Measurements from ENCODE around the gene SSBP4. TPM values are rescaled to one million over a fixed set of nuclear protein-coding genes. Genes with fewer than 3 reads are reported as not detected.
"Not testable (repeated sequence)": the region's sequence is repeated elsewhere in the genome, so short reads cannot be mapped to it uniquely, and the experiment has no call there.

The SSBP4 gene
- total RNA-seq, 1 donor from 2014 or later: 135 TPM

- no peaks in the 10 kb centered on the region for H3K9me3 Mint-ChIP-seq
- H3K36me3 Mint-ChIP-seq (ENCODE audit: low read depth): no peaks in the 10 kb centered on the region
- intact Hi-C loops (cut with micrococcal nuclease): no loop called here
Measured at GRCh38 chr19:18399008-18399407, 20.2 kb upstream of the SSBP4 start.

GRCh38 chr19:18401580-18402112, 17.6 kb upstream of the SSBP4 start:
- DNase-seq (ENCODE audit: low spot score): no peak
- Mint-ChIP-seq H3K4me1 (ENCODE audit: low read depth) (peaks cover 13% of the 10 kb centered on the region), H3K4me3 (no peak overlapping the region), H3K9me3 (no peaks in the 10 kb centered on the region), H3K27me3 (ENCODE audit: insufficient read depth) (peaks cover 3% of the 10 kb centered on the region), H3K36me3 (ENCODE audit: low read depth) (no peaks in the 10 kb centered on the region), H3K27ac (no peak overlapping the region)
- intact Hi-C loops (cut with micrococcal nuclease): loop anchor here (1.0 kb wide), 1 partner anchor 9 kb away; no protein-coding TSS in a partner anchor

More at GRCh38 chr19:18399008-18399407, 20.2 kb upstream of the SSBP4 start:
- Mint-ChIP-seq H3K4me3 (no peak overlapping the region), H3K27ac (no peak overlapping the region), H3K4me1 (ENCODE audit: low read depth) (peaks cover 13% of the 10 kb centered on the region), H3K27me3 (ENCODE audit: insufficient read depth) (peaks cover 3% of the 10 kb centered on the region)
- DNase-seq (ENCODE audit: low spot score): no peak

GRCh38 chr19:18402455-18403248, 16.5 kb upstream of the SSBP4 start:
- H3K36me3 Mint-ChIP-seq (ENCODE audit: low read depth); H3K4me3 Mint-ChIP-seq; H3K27ac Mint-ChIP-seq; DNase-seq (ENCODE audit: low spot score); H3K27me3 Mint-ChIP-seq (ENCODE audit: insufficient read depth); intact Hi-C loops (cut with micrococcal nuclease); H3K9me3 Mint-ChIP-seq: not testable (repeated sequence)
- H3K4me1 Mint-ChIP-seq (ENCODE audit: low read depth): peaks cover 13% of the 10 kb centered on the region

GRCh38 chr19:18405754-18406153, 13.4 kb upstream of the SSBP4 start:
- intact Hi-C loops (cut with micrococcal nuclease); H3K9me3 Mint-ChIP-seq; H3K36me3 Mint-ChIP-seq (ENCODE audit: low read depth); DNase-seq (ENCODE audit: low spot score); H3K27ac Mint-ChIP-seq; H3K4me3 Mint-ChIP-seq; H3K27me3 Mint-ChIP-seq (ENCODE audit: insufficient read depth): not testable (repeated sequence)
- peaks cover 15% of the 10 kb centered on the region for H3K4me1 Mint-ChIP-seq (ENCODE audit: low read depth)

GRCh38 chr19:18406749-18407148, 12.4 kb upstream of the SSBP4 start:
- Mint-ChIP-seq H3K27me3 (ENCODE audit: insufficient read depth) (peaks cover 6% of the 10 kb centered on the region), H3K36me3 (ENCODE audit: low read depth) (no peaks in the 10 kb centered on the region)
- intact Hi-C loops (cut with micrococcal nuclease): no loop called here

GRCh38 chr19:18408053-18408476, 11.1 kb upstream of the SSBP4 start:
- H3K4me1 Mint-ChIP-seq (ENCODE audit: low read depth): peaks cover 4% of the 10 kb centered on the region
- H3K27ac Mint-ChIP-seq: no peak overlapping the region
- peaks cover 10% of the 10 kb centered on the region for H3K27me3 Mint-ChIP-seq (ENCODE audit: insufficient read depth)

More at GRCh38 chr19:18406749-18407148, 12.4 kb upstream of the SSBP4 start:
- no peak for DNase-seq (ENCODE audit: low spot score)
- Mint-ChIP-seq H3K4me1 (ENCODE audit: low read depth) (peaks cover 6% of the 10 kb centered on the region), H3K27ac (no peak overlapping the region), H3K4me3 (no peak overlapping the region), H3K9me3 (no peaks in the 10 kb centered on the region)

GRCh38 chr19:18412610-18413239, 6.5 kb upstream of the SSBP4 start:
- Mint-ChIP-seq H3K4me1 (ENCODE audit: low read depth) (peaks cover 36% of the 10 kb centered on the region), H3K9me3 (no peaks in the 10 kb centered on the region), H3K27me3 (ENCODE audit: insufficient read depth) (peaks cover 13% of the 10 kb centered on the region), H3K4me3 (no peak overlapping the region), H3K36me3 (ENCODE audit: low read depth) (peaks cover 2% of the 10 kb centered on the region), H3K27ac (peak overlapping the region; percentile 44)
- no peak for DNase-seq (ENCODE audit: low spot score)
- intact Hi-C loops (cut with micrococcal nuclease): no loop called here

More at GRCh38 chr19:18408053-18408476, 11.1 kb upstream of the SSBP4 start:
- Mint-ChIP-seq H3K9me3 (no peaks in the 10 kb centered on the region), H3K36me3 (ENCODE audit: low read depth) (no peaks in the 10 kb centered on the region), H3K4me3 (no peak overlapping the region)
- no peak for DNase-seq (ENCODE audit: low spot score)
- intact Hi-C loops (cut with micrococcal nuclease): no loop called here

- intact Hi-C loops (cut with micrococcal nuclease): loop anchor here (5.0 kb wide), 4 partner anchors 122 to 222 kb away; partner anchors contain the start of gene MPV17L2
- peaks cover 15% of the 10 kb centered on the region for H3K27me3 Mint-ChIP-seq (ENCODE audit: insufficient read depth)
- no peaks in the 10 kb centered on the region for H3K9me3 Mint-ChIP-seq
- H3K4me1 Mint-ChIP-seq (ENCODE audit: low read depth): peaks cover 49% of the 10 kb centered on the region
- no peak overlapping the region for H3K4me3 Mint-ChIP-seq
- no peak for DNase-seq (ENCODE audit: low spot score)
- H3K27ac Mint-ChIP-seq: peak overlapping the region; percentile 70
- peaks cover 2% of the 10 kb centered on the region for H3K36me3 Mint-ChIP-seq (ENCODE audit: low read depth)
Measured at GRCh38 chr19:18414504-18415177, 4.6 kb upstream of the SSBP4 start.

GRCh38 chr19:18415178-18415867, 3.9 kb upstream of the SSBP4 start:
- no peak for DNase-seq (ENCODE audit: low spot score)
- Mint-ChIP-seq H3K36me3 (ENCODE audit: low read depth) (peaks cover 2% of the 10 kb centered on the region), H3K4me1 (ENCODE audit: low read depth) (peaks cover 51% of the 10 kb centered on the region), H3K27me3 (ENCODE audit: insufficient read depth) (peaks cover 15% of the 10 kb centered on the region), H3K27ac (peak overlapping the region; percentile 73), H3K4me3 (no peak overlapping the region), H3K9me3 (no peaks in the 10 kb centered on the region)
- intact Hi-C loops (cut with micrococcal nuclease): loop anchor here (5.0 kb wide), 4 partner anchors 123 to 223 kb away; partner anchors contain the start of gene MPV17L2

- intact Hi-C loops (cut with micrococcal nuclease): loop anchor here (5.0 kb wide), 4 partner anchors 125 to 225 kb away; partner anchors contain the start of gene MPV17L2
- peaks cover 61% of the 10 kb centered on the region for H3K4me1 Mint-ChIP-seq (ENCODE audit: low read depth)
- no peaks in the 10 kb centered on the region for H3K9me3 Mint-ChIP-seq
- peak; percentile 60 for DNase-seq (ENCODE audit: low spot score)
- peaks cover 2% of the 10 kb centered on the region for H3K36me3 Mint-ChIP-seq (ENCODE audit: low read depth)
- peaks cover 9% of the 10 kb centered on the region for H3K27me3 Mint-ChIP-seq (ENCODE audit: insufficient read depth)
- peak overlapping the region; percentile 72 for H3K4me3 Mint-ChIP-seq
- H3K27ac Mint-ChIP-seq: peak overlapping the region; percentile 92
Measured at GRCh38 chr19:18416778-18417249, 2.4 kb upstream of the SSBP4 start.

GRCh38 chr19:18417250-18418028, 1.8 kb upstream of the SSBP4 start:
- H3K27ac Mint-ChIP-seq: peak overlapping the region; percentile 92
- H3K36me3 Mint-ChIP-seq (ENCODE audit: low read depth): peaks cover 2% of the 10 kb centered on the region
- intact Hi-C loops (cut with micrococcal nuclease): loop anchor here (2.0 to 5.0 kb wide), 5 partner anchors 125 to 501 kb away; partner anchors contain the start of genes COPE, DDX49 and MPV17L2
- peaks cover 9% of the 10 kb centered on the region for H3K27me3 Mint-ChIP-seq (ENCODE audit: insufficient read depth)
- DNase-seq (ENCODE audit: low spot score): peak; percentile 39
- H3K9me3 Mint-ChIP-seq: no peaks in the 10 kb centered on the region
- H3K4me3 Mint-ChIP-seq: peak overlapping the region; percentile 82
- peaks cover 68% of the 10 kb centered on the region for H3K4me1 Mint-ChIP-seq (ENCODE audit: low read depth)

Data from activated T-helper 1 cell treated with anti-CD3 and anti-CD28 coated beads, Interleukin-12 subunit alpha, Interleukin-12 subunit beta, Interleukin-2, Interleukin-4 antibody, amounts not matched to agents 30 ng/mL and 10 ng/mL and 1 ng/mL, durations not matched to agents 14 hours and 24 hours and 36 hours (primary cell).